GM21737 (cell line): ENCODE results near the gene IL17C.
"Not testable (repeated sequence)": the region's sequence is repeated elsewhere in the genome, so short reads cannot be mapped to it uniquely, and the experiment has no call there.

Source experiments
- ATAC-seq: cut with Tn5 transposase; IDR thresholded peaks from one replicate; pipeline ENCODE4 v1.9.1; 2021; ENCODE audit warnings: mild to moderate bottlenecking, moderate library complexity; ENCODE audit not compliant: unreplicated experiment

IL17C gene

DNA sequence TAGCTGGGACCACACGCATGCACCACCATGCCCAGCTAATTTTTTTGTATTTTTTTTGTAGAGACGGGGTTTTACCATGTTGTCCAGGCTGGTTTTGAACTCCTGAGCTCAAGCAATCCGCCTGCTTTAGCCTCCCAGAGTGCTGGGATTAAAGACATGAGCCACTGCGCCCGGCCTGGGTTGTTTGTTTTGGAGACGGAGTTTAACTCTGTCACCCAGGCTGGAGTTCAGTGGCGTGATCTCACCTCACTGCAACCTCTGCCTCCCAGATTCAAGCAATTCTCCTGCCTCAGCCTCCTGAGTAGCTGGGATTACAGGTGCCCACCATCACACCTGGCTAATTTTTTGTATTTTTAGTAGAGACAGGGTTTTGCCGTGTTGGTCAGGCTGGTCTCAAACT is 28.9 kb upstream of the IL17C start:
- ATAC-seq: not testable (repeated sequence)

DNA sequence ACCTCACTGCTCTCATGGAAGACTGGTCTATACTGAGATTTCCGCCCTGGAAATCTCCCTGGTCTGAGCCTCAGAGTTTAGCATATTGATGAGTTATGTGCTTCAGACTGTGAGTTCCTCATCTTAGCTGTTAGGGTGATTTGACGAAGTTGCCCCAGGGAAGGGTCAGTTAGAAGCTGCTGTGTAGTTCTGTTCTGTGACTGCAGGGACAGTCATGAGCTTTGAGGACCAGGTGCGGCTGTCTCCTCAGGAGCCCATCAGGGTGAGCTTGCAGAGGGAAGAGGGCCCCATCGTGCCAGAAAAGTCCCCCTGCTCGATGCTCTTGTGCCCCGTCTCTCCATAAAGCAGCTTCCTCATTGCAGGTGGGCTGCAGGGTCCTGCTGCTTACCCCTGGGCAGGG is 28.3 kb upstream of the IL17C start:
- no peak for ATAC-seq

- no peak for ATAC-seq
Observed at GRCh38 chr16:88610909-88611812, 27.2 kb upstream of the IL17C start.

DNA sequence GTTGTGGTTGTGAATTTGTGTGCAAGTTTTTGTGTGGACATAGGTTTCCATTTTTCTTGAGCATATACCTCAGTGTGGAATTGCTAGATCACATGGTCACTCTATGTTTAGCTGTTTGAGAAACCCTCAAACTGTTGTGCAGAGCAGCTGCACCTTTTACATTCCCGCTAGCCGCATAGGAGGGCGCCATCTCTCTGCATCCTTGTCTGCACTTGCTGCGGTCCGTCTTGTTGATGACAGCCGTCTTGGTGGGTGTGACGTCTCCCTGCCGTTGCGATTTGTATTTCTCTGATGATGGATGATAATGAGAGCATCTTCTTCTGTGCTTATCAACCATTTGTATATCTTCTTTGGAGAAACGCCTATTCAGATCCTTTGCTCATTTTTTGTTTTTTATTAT is 25.1 kb upstream of the IL17C start:
- no peak for ATAC-seq

DNA sequence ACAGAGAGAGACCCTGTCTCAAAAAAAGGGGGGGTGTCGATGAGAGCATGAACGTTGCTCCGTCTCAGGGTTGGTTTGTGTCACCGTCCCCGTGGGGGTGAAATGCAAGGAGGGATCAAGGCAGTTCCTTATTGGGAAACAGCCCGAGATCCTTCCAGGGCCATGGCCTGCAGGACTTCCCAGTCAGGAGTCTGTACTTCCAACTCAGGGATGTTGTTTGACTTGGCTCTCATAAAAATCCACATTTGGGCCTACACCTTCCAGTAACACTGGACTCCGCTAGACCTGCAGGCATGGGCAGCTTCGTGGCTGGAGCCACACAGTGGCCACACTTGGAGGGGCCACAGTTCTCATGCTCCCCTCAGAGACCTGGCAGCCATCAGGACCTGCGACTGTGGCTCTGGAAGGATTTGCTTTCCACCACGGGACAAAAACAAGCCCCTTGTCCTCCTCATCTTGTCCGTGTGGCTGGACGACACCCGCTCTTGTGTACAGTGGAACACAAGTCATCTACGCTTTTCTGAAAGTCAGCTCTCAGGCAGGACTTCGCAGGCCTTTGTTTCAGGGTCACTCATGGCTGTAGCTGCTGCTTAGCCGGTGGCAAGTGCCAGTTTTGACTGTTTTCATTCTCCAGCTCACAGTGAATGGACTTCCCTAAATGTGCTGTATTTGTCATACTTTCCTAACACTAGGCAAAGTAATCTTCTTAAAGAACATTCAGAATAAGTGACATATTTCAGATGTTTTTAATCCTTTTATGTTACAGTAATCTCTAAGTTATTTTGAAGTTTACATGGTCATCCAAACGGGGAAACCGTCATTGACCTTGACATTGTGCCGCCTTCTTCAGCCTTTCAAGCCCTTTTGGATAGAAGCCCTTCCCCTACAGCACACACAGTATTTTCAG is 24.2 kb upstream of the IL17C start:
- ATAC-seq: no peak

GRCh38 chr16:88614818-88615580 is 23.4 kb upstream of the IL17C start:
- ATAC-seq: no peak

- no peak for ATAC-seq
Observed at GRCh38 chr16:88616320-88616719, 22.1 kb upstream of the IL17C start.

DNA sequence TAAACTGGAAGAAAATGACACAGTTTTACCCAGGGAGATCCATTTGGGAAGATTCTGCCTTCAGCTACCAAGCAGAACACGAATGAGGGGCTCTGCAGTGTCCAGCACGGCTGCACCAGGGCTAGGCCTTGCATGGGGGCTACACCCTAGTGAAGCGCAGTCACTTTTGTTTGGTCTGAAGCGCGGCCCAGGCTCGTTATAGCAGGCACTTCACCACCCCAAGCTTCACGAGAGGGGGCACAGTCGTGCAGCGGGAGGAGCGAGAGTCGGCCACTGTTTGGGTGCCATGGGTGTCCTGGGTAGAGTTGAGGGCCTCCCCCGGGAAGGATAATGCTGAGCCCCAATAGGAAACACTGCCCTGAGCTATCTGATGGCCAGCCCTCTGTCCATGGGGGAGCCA is 21.6 kb upstream of the IL17C start:
- no peak for ATAC-seq

GRCh38 chr16:88617268-88618031 is 20.9 kb upstream of the IL17C start:
- ATAC-seq: no peak

DNA sequence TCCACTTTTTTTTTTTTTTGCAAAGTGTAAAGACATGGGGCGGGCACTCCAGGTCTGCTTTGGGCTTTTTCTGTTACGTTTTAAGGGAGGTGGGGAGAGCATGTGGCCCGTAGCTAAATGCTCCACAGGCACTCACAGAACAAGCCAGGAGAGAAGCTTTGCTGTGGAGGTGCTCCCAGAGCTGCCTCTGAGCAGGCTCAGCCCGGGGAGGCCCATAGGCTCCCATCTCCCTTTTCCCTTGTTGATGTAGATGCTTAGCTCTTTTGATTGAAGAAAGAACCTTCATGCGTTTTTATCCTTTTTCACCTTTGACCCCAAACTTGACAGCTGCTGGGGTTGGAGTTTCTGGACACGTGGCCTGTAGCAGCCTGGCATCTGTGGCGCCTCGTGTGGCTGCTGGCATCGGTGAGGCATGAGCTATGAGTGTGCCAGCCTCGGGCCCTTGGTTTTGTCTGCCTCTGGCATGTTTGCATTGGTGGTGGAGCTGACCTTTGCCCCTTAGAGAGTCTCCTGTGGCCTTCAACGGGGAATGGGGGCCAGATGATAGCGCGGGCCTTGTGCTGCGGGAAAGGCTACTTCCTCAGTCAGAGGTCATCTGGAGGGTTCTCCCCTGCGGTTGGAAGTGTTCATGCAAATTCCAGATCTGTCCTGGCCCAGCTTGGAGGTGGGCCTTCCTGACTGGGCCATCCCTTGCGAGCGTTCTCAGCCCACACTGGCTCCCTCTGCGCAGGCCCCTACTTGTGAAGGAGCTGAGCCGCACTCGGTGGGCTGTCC is 20.0 kb upstream of the IL17C start:
- no peak for ATAC-seq

GRCh38 chr16:88618956-88619667 is 19.3 kb upstream of the IL17C start:
- ATAC-seq: no peak

- ATAC-seq: no peak
Observed at GRCh38 chr16:88619859-88620815, 18.2 kb upstream of the IL17C start.

DNA sequence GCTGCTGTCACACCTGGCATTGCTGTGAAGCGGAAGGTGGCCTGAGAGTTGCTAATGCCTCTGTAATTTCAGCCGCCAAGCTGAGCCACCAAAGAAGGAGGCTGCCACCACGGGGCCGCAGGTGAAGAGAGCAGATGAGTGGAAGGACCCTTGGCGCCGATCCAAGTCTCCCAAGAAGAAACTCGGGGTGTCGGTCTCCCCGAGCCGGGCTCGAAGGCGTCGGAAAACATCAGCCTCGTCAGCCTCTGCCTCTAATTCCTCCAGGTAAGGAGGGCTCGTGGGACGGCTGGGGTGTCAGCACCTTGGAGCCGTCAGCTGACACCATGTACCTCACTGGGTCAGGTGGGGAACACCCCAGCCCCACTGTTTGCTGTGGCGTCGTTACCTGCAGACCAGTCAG is 16.2 kb upstream of the IL17C start:
- ATAC-seq: no peak

DNA sequence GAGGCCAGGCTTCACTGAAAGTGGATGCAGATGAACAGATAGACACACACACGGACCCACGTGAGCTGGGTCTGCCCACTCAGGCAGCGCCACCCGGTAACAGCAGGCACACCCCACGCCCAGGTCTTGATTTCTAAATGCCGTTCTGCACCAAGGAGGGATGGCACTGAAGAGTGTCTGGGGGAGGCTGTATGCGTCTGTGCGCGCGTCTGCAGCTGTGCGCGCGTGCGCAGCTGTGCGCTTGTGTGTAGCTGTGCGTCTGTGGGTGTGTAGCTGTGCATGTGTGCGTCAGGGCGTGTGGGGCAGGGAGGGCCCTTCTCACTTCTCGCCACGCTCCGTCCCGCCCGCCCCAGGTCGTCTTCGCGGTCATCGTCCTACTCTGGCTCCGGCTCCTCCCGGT is 15.5 kb upstream of the IL17C start:
- ATAC-seq: no peak

- ATAC-seq: no peak
Observed at GRCh38 chr16:88623858-88624257, 14.5 kb upstream of the IL17C start.

GRCh38 chr16:88624481-88624880 is 13.9 kb upstream of the IL17C start:
- ATAC-seq: no peak

DNA sequence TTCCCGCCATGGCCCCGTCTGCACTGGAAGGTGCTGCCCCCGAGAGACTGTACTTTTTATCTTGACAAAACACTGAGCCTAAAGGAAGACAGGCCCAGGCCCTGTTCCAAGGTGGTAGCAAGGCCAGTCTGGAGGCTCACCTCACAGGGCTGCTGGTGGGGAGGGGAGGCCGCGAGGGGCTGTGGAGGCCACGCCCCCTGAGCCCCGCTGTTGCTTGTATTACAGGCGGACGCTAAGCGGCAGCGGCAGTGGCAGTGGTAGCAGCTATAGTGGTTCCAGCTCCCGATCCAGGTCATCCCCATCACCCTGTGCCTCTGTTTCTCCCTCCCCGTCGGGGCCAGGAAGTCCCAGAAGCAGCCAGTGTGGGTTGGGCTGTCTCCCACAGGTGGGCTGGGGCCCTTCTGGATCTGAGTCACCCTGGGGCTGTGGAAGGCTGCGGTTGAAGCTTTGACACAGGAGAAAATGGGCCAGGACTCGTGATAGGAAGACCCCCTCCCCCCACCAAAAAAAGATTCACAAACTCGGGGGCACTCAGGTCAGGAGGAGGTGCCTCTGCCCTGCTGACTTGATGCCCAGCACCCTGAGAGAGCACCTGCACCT is 13.3 kb upstream of the IL17C start:
- ATAC-seq: no peak
